Keratinocyte (primary cell): Measurements from ENCODE around the gene BMPER. TPM values are rescaled to one million over a fixed set of nuclear protein-coding genes. Genes with fewer than 3 reads are reported as not detected.

Experiments
- DNase-seq: peaks from one replicate; pipeline ENCODE4 v3.0.0-alpha.2; 2011; ENCODE audit warnings: low read depth, missing footprints, low spot score
- FAIRE-seq: peaks from 2 replicates; lab custom pipeline; 2011; peaks lifted over from hg19 to GRCh38; lab: Jason Lieb, UNC
- H2AFZ ChIP-seq: 2 replicates; pipeline ENCODE4 v1.6.0; 2012; ENCODE audit warnings: low read length, control low read depth, inconsistent platforms; ENCODE audit not compliant: control insufficient read depth
- H3K27ac ChIP-seq: 2 replicates; pipeline ENCODE4 v1.5.1; 2011; ENCODE audit warnings: low read length; ENCODE audit not compliant: control insufficient read depth, insufficient read depth
- H3K27me3 ChIP-seq: 3 replicates; pipeline ENCODE4 v1.6.0; 2011; ENCODE audit warnings: low read length; ENCODE audit not compliant: control insufficient read depth, insufficient read depth; ENCODE audit errors: extremely low read depth
- H3K36me3 ChIP-seq, 2 experiments: 2 replicates in 1 of 2; 3 replicates in 1 of 2; pipeline ENCODE4 v1.5.1; 2011; ENCODE audit warnings: low read length in 2 of 2, mild to moderate bottlenecking in 1 of 2; ENCODE audit not compliant: control insufficient read depth in 2 of 2, insufficient read depth in 2 of 2; ENCODE audit errors: extremely low read depth in 1 of 2
- H3K4me1 ChIP-seq: 3 replicates; pipeline ENCODE4 v1.5.1; 2011; ENCODE audit warnings: low read length; ENCODE audit not compliant: control insufficient read depth, insufficient read depth; ENCODE audit errors: extremely low read depth
- H3K4me2 ChIP-seq: 3 replicates; pipeline ENCODE4 v1.6.0; 2011; ENCODE audit warnings: low read depth, low read length; ENCODE audit not compliant: control insufficient read depth, insufficient read depth; ENCODE audit errors: extremely low read depth
- H3K4me3 ChIP-seq, 3 experiments: fragments of 200-600 bp in 1 of 3; sonication (generic) in 1 of 3; 2 replicates in 2 of 3; 3 replicates in 1 of 3; pipeline ENCODE4 v1.5.1; 2011 to 2016; ENCODE audit warnings: low read length in 3 of 3, mild to moderate bottlenecking in 3 of 3, control low read depth in 2 of 3, inconsistent platforms in 1 of 3, low read depth in 1 of 3, mixed read lengths in 1 of 3, mixed run types in 1 of 3, moderate library complexity in 1 of 3; ENCODE audit not compliant: control insufficient read depth in 2 of 3, insufficient read depth in 2 of 3; ENCODE audit errors: extremely low read depth in 1 of 3
- H3K79me2 ChIP-seq: 2 replicates; pipeline ENCODE4 v1.6.0; 2012; ENCODE audit warnings: low read length; ENCODE audit not compliant: control insufficient read depth, insufficient read depth
- H3K9ac ChIP-seq: 3 replicates; pipeline ENCODE4 v1.6.0; 2011; ENCODE audit warnings: low read length; ENCODE audit not compliant: control insufficient read depth, insufficient read depth; ENCODE audit errors: extremely low read depth
- H3K9me1 ChIP-seq: 3 replicates; pipeline ENCODE4 v1.6.0; 2011; ENCODE audit warnings: low read length; ENCODE audit not compliant: control insufficient read depth, insufficient read depth; ENCODE audit errors: extremely low read depth
- H3K9me3 ChIP-seq: 2 replicates; pipeline ENCODE4 v1.5.1; 2012; ENCODE audit warnings: low read depth, low read length; ENCODE audit not compliant: control insufficient read depth
- H4K20me1 ChIP-seq: 3 replicates; pipeline ENCODE4 v1.6.0; 2011; ENCODE audit warnings: low read length; ENCODE audit not compliant: control insufficient read depth, insufficient read depth; ENCODE audit errors: extremely low read depth
- EZH2 ChIP-seq: IDR thresholded peaks from one replicate; pipeline ENCODE4 v1.6.1; 2012; ENCODE audit warnings: inconsistent platforms, mild to moderate bottlenecking, low read length, moderate library complexity
- dilution Hi-C: fragments of 300-500 bp; cut with MboI; formaldehyde crosslinking; loops from one replicate; pipeline ENCODE4 v1.7.0; 2020; ENCODE audit warnings: low sequenced_read_pairs; ENCODE audit not compliant: extremely low pct_ligation_motif_present
- polyA plus RNA-seq, 5 experiments: library from polyadenylated mRNA; depleted of rRNA in 3 of 5; stranded (reverse) in 3 of 5; stranded (forward) in 1 of 5; unstranded in 1 of 5; fragments of >200 nt; gene quantifications; 1 replicate in 1 of 5; 2 replicates in 3 of 5; 3 replicates in 1 of 5; pipeline versions ENCODE4 v1.2.1 to v1.2.3, GENCODE V29; 2011 to 2012; ENCODE audit warnings: missing spikeins in 2 of 5, low read depth in 1 of 5, low replicate concordance in 1 of 5
- TF ChIP-seq, protein P1 (sequence below), 3 experiments: IDR thresholded peaks in 1 of 3; conservative IDR thresholded peaks in 1 of 3; optimal IDR thresholded peaks in 1 of 3; 2 replicates in 2 of 3; 3 replicates in 1 of 3; pipeline versions ENCODE3 to v1.5.1; 2011; ENCODE audit warnings: low read length in 3 of 3, mild to moderate bottlenecking in 3 of 3, moderate library complexity in 2 of 3, control low read depth in 1 of 3, inconsistent platforms in 1 of 3; ENCODE audit not compliant: insufficient read depth in 2 of 3; ENCODE audit errors: extremely low read depth in 1 of 3

BMPER gene
- polyA plus RNA-seq, 1 donor (not counting 4 experiments of a cell fraction or from before 2014, with no cell fraction given): 0.67 TPM

DNA sequence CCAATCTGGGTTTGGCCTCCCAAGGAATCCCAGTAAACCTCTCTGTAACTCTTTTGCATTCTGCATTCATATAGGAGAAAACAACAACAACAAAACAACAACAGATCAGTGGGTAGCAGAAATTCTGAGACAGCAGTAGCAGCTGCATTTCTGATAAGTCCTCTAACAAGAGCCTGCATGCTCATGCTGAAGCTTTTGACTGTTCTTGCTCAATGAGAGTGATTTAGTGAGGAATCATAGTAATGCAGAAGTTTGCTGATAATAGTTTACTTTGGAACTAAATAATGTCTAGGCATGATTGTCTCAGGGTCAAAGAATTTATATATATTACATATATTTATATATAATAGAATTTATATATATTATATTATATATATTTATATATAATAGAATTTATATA lies 35.2 kb downstream of the BMPER start:
- H3K9me3 ChIP-seq: no peaks in the 10 kb centered on the region
- H3K9me1 ChIP-seq: no peaks in the 10 kb centered on the region
- H3K36me3 ChIP-seq: no peaks in the 10 kb centered on the region
- TF ChIP-seq, protein P1, sequence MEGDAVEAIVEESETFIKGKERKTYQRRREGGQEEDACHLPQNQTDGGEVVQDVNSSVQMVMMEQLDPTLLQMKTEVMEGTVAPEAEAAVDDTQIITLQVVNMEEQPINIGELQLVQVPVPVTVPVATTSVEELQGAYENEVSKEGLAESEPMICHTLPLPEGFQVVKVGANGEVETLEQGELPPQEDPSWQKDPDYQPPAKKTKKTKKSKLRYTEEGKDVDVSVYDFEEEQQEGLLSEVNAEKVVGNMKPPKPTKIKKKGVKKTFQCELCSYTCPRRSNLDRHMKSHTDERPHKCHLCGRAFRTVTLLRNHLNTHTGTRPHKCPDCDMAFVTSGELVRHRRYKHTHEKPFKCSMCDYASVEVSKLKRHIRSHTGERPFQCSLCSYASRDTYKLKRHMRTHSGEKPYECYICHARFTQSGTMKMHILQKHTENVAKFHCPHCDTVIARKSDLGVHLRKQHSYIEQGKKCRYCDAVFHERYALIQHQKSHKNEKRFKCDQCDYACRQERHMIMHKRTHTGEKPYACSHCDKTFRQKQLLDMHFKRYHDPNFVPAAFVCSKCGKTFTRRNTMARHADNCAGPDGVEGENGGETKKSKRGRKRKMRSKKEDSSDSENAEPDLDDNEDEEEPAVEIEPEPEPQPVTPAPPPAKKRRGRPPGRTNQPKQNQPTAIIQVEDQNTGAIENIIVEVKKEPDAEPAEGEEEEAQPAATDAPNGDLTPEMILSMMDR (optimal IDR thresholded peaks at IDR 0.05 in 1 of 3, IDR thresholded peaks at IDR 0.05 in 1 of 3, conservative IDR thresholded peaks at IDR 0.05 in 1 of 3; ENCODE audit: extremely low read depth in 1 of 3, insufficient read depth in 2 of 3, low read length in 3 of 3): no peak
- TF ChIP-seq EZH2: no peak
- no peaks in the 10 kb centered on the region for H4K20me1 ChIP-seq
- no peak overlapping the region for H3K4me3 ChIP-seq
- DNase-seq: no peak
- no peaks in the 10 kb centered on the region for H3K79me2 ChIP-seq
- H3K27me3 ChIP-seq: no peaks in the 10 kb centered on the region
- H3K27ac ChIP-seq: no peak overlapping the region
- no peak overlapping the region for H2AFZ ChIP-seq
- H3K4me2 ChIP-seq: no peak overlapping the region
- no peak overlapping the region for H3K9ac ChIP-seq
- H3K4me1 ChIP-seq: no peaks in the 10 kb centered on the region
- peak; percentile 39 for FAIRE-seq
- dilution Hi-C loops: no loop called here

DNA sequence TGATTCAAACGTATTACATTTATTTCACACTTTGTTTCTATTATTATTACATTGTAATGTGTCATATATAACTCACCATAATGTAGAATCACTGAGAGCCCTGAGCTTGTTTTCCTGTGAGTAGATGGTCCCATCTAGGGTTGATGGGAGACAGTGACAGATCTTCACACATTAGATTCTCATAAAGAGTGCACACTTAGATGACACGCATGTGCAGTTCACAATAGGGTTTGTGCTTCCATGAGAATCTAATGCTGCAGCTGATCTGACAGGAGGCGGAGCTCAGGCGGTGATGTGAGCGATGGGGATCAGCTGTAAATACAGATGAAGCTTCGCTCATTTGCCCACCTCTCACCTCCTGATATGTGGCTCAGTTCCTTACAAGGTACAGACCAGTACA lies 36.1 kb downstream of the BMPER start:
- FAIRE-seq (no peak), DNase-seq (no peak)
- H3K4me1 ChIP-seq: peaks cover 5% of the 10 kb centered on the region
- H3K36me3 ChIP-seq: no peaks in the 10 kb centered on the region
- no peaks in the 10 kb centered on the region for H3K9me1 ChIP-seq
- no peak overlapping the region for H3K4me3 ChIP-seq
- H4K20me1 ChIP-seq: no peaks in the 10 kb centered on the region
- no peak overlapping the region for H3K4me2 ChIP-seq
- no peaks in the 10 kb centered on the region for H3K27me3 ChIP-seq
- H3K9ac ChIP-seq: no peak overlapping the region
- no peak overlapping the region for H2AFZ ChIP-seq
- no peaks in the 10 kb centered on the region for H3K9me3 ChIP-seq
- dilution Hi-C loops: no loop called here
- TF ChIP-seq EZH2: no peak
- TF ChIP-seq, protein P1 (optimal IDR thresholded peaks at IDR 0.05 in 1 of 3, IDR thresholded peaks at IDR 0.05 in 1 of 3, conservative IDR thresholded peaks at IDR 0.05 in 1 of 3; ENCODE audit: extremely low read depth in 1 of 3, insufficient read depth in 2 of 3, low read length in 3 of 3): no peak
- H3K27ac ChIP-seq: no peak overlapping the region
- no peaks in the 10 kb centered on the region for H3K79me2 ChIP-seq
